Measurements from ENCODE around the gene SLC9C1. TPM values are rescaled to one million over a fixed set of nuclear protein-coding genes. Genes with fewer than 3 reads are reported as not detected.

SLC9C1 gene
- total and polyA plus RNA-seq, 2 of the 4 experiments (the other 2 are of a cell fraction), result not detected

GRCh38 chr3:112134335-112135124 is 159.5 kb downstream of the SLC9C1 start:
- Histone ChIP-seq H3K9ac (ENCODE audit: low read depth, low read length) (no peak overlapping the region), H2AK5ac (ENCODE audit: low read depth, low read length) (no peak overlapping the region), H3K9me3 (ENCODE audit: control insufficient read depth, insufficient read depth, low read length) (no peaks in the 10 kb centered on the region), H2BK15ac (ENCODE audit: low read depth, low read length) (no peak overlapping the region), H3K9me1 (ENCODE audit: insufficient read depth, low read length) (peaks cover 3% of the 10 kb centered on the region; the same call in 1 of the 2 replicates), H4K5ac (ENCODE audit: low read depth, low read length) (no peak overlapping the region), H3K27me3 (ENCODE audit: control insufficient read depth, insufficient read depth, low read length) (no peaks in the 10 kb centered on the region), H2BK20ac (ENCODE audit: low read depth, low read length) (no peak overlapping the region), H2BK5ac (ENCODE audit: low read depth, low read length, poor library complexity, severe bottlenecking) (no peak overlapping the region), H3K27ac (ENCODE audit: insufficient read depth, low read length) (no peak overlapping the region), H4K20me1 (ENCODE audit: insufficient read depth, low read length) (no peaks in the 10 kb centered on the region), H4K8ac (ENCODE audit: low read depth in 2 of 2, low read length in 2 of 2) (no peak overlapping the region), H2AFZ (replicated peaks; ENCODE audit: low read length, poor library complexity) (no peak overlapping the region), H3K79me1 (ENCODE audit: low read depth in 1 of 2, low read length in 2 of 2) (no peaks in the 10 kb centered on the region), H3K4me2 (ENCODE audit: low read depth, low read length) (no peak overlapping the region), H3K56ac (ENCODE audit: extremely low read depth, insufficient read depth, low read length) (no peak overlapping the region), H3K4ac (ENCODE audit: low read depth, low read length) (no peak overlapping the region), H2BK120ac (ENCODE audit: low read depth, low read length) (no peak overlapping the region), H3K4me3 (ENCODE audit: insufficient read depth, low read depth, low read length) (no peak overlapping the region), H4K91ac (ENCODE audit: insufficient read depth, low read depth, low read length) (no peak overlapping the region), H3K36me3 (ENCODE audit: control insufficient read depth, insufficient read depth, low read length) (no peaks in the 10 kb centered on the region), H2AK9ac (replicated peaks; ENCODE audit: low read depth, low read length, poor library complexity) (no peak overlapping the region), H3K4me1 (ENCODE audit: control insufficient read depth, insufficient read depth, low read length) (no peaks in the 10 kb centered on the region), H3K14ac (replicated peaks; ENCODE audit: low read depth, low read length) (no peak overlapping the region), H3K18ac (ENCODE audit: low read depth, low read length) (no peak overlapping the region), H3K23ac (ENCODE audit: low read depth, low read length) (no peak overlapping the region)
- in situ Hi-C loops (cut with MboI; ENCODE audit: low sequenced_read_pairs) (loop anchor here (25.0 kb wide), 1 partner anchor 378 kb away; no protein-coding TSS in a partner anchor), intact Hi-C loops (cut with micrococcal nuclease) (loop anchor here (5.0 kb wide), 1 partner anchor 158 kb away; the partner anchor contains the start of gene SLC9C1), dilution Hi-C loops (cut with HindIII; ENCODE audit: low sequenced_read_pairs, unreplicated experiment) (no loop called here)
- no TSS peak for BruUV-seq (replicated peaks)
- DNase-seq, result no peak
- ChIA-PET CTCF (no interaction called here), POLR2A (ENCODE audit: unreplicated experiment) (no interaction called here)
- ATAC-seq (ENCODE audit: low read depth), result no peak
- TF ChIP-seq POLR2A (IDR thresholded peaks at IDR 0.05; ENCODE audit: low read depth, low read length), result no peak
- TF ChIP-seq RAD21 (IDR thresholded peaks at IDR 0.05; ENCODE audit: low read length), result no peak
- TF ChIP-seq, protein P1, sequence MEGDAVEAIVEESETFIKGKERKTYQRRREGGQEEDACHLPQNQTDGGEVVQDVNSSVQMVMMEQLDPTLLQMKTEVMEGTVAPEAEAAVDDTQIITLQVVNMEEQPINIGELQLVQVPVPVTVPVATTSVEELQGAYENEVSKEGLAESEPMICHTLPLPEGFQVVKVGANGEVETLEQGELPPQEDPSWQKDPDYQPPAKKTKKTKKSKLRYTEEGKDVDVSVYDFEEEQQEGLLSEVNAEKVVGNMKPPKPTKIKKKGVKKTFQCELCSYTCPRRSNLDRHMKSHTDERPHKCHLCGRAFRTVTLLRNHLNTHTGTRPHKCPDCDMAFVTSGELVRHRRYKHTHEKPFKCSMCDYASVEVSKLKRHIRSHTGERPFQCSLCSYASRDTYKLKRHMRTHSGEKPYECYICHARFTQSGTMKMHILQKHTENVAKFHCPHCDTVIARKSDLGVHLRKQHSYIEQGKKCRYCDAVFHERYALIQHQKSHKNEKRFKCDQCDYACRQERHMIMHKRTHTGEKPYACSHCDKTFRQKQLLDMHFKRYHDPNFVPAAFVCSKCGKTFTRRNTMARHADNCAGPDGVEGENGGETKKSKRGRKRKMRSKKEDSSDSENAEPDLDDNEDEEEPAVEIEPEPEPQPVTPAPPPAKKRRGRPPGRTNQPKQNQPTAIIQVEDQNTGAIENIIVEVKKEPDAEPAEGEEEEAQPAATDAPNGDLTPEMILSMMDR (conservative IDR thresholded peaks at IDR 0.05; ENCODE audit: low read depth, low read length), result no peak
- TF ChIP-seq MAZ (IDR thresholded peaks at IDR 0.05; ENCODE audit: borderline replicate concordance, low read depth, low read length), result no peak
- no peak for TF ChIP-seq BHLHE40 (IDR thresholded peaks at IDR 0.05; ENCODE audit: low read depth, low read length)
- no peak for TF ChIP-seq CEBPB (IDR thresholded peaks at IDR 0.05; ENCODE audit: low read depth, low read length)
- WGBS, 2 experiments (ENCODE audit: extremely low coverage in 2 of 2, insufficient read length in 1 of 2), result no CpG with 5 or more reads among the region's 8 CpGs

All from IMR-90 (cell line).